Measurements from ENCODE around the gene LRRC4.

Gene LRRC4

DNA sequence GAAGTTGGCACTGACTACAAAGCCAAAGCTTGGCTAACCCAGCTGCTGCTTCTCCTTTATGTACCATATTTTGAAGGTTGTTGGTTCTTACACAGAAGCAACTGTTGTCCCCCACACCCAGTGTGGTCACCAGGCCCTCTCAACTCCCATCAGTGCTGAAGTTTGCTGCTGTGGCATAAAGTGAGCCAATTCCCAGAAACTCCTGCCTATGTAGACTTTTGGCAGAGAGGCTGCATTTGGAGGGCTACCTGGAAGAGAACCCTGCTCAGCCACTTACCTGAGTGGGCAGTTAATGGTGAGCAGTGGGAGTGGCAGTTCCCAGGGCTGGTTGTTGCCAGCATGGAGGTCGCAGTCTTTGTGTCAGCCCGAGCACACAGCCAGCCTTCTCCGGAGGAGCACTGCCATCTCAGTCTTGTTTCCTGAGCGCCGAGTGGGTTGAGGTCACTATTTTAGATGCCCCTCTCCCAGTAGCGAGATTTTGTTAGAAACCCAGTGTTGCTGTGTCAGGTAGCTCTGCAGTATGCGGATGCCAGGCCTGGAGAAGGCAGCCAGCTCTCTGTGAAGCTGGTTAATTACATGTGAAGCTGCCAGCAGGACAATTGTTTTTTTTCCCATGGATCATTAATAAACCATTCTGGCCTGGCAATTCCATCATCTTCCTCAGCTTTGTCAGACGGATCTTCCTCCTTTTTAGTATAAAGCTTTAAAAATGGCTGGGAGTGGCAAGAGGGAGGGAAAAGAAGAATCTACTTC is 24.5 kb downstream of the LRRC4 start:
- no peak for DNase-seq (ENCODE audit: low spot score)

DNA sequence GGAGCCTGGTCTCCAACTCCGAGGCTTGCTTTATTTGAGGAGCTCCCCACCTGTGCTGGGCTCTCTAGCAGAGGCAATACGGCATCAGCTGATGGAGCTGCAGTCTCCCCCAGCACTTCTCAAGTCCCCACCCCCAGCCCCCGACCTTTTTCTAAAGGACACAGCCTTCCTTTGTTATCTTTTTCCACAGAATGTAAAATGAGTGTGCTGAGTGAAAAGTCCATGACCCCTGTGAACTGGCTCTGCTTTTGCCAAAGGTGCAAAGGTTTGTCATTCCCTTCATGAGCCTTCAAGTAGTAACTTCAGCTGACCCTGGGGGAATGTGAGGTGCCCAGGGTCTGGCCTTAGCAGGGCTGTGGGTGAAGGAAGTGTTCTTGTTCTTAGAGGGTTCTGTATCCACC is 25.5 kb downstream of the LRRC4 start:
- no peak for DNase-seq (ENCODE audit: low spot score)

GRCh38 chr7:128005117-128005516 is 26.1 kb downstream of the LRRC4 start:
- no peak for DNase-seq (ENCODE audit: low spot score)

DNA sequence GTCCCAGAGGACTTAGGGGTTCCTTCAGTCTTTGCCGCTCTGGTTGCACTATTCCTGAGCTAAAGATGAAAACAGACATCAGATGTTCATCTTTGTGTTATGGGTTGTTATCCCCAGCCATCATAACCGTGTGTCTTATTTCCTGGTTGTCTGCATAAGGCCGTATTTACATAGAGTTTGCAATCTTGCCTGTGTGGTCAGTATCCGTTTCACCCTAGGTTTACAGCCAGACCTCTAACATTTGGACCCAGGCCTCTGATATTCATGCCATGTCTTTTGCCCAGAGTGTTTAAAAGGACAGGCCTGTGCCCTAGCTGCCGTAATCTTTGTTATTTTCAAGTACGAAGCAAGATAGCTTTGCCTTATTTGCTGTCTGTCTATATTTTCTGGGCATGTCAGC is 26.6 kb downstream of the LRRC4 start:
- DNase-seq (ENCODE audit: low spot score): no peak

DNA sequence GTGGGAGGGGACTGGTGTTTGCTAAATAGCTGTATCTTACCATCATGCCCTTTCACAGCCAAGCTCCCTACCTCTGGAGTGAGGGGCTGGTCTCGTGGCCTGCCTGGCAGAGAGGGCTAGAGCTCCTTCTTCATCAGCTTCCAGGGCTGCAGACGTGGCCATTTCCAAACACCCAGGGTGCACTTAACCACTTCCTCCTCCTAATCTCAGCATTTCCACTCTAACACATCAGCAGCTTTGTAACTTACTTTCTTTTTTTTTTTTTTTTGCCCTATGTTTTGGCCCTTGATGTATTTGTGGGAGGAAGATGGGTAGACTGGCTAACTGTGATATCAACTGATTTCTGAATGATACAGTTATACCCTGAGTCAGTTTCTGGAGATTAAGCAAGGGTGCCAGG is 27.4 kb downstream of the LRRC4 start:
- DNase-seq (ENCODE audit: low spot score): no peak

DNA sequence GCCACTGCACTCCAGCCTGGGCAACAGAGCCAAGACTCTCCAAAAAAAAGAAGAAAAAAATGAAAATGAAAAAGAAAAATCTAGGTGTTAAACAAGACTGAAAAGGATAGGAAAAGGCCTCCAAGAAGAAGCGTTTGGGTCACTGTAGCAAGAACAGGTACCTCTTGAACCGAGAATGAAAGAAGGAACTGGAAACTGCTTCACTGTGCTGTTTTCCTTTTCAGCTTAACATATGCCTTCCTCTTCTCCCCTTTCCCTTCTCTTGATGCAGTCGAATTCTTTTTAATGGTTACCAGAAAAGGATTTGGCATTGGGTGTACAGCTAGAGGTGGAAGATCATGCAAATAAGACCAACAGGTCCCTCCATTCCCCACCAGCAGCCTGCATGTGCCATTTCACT is 28.1 kb downstream of the LRRC4 start:
- DNase-seq (ENCODE audit: low spot score): no peak

GRCh38 chr7:128000854-128001265 is 30.4 kb downstream of the LRRC4 start:
- no peak for DNase-seq (ENCODE audit: low spot score)

- DNase-seq (ENCODE audit: low spot score): no peak
Measured at GRCh38 chr7:128000048-128000447, 31.2 kb downstream of the LRRC4 start.

DNA sequence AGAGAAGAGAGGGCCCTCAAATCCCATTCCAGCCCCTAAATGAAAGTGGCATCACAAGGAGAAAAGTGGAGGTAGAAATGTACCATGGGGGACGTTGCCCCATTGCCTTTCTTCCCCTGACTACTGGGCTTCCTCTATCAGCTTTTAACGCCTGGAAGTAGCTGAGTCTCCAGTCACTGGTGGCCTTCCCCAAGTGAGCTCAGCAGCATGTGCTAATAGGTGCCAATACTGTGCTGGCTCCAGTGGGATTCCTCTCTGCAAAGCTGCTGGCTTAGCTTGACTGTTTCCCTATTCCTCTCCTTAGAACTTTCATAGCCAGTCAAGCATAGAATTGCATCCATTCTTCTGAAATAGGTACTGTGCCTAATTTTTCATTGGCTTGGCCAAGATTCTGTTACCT is 32.6 kb downstream of the LRRC4 start:
- DNase-seq (ENCODE audit: low spot score): no peak

DNA sequence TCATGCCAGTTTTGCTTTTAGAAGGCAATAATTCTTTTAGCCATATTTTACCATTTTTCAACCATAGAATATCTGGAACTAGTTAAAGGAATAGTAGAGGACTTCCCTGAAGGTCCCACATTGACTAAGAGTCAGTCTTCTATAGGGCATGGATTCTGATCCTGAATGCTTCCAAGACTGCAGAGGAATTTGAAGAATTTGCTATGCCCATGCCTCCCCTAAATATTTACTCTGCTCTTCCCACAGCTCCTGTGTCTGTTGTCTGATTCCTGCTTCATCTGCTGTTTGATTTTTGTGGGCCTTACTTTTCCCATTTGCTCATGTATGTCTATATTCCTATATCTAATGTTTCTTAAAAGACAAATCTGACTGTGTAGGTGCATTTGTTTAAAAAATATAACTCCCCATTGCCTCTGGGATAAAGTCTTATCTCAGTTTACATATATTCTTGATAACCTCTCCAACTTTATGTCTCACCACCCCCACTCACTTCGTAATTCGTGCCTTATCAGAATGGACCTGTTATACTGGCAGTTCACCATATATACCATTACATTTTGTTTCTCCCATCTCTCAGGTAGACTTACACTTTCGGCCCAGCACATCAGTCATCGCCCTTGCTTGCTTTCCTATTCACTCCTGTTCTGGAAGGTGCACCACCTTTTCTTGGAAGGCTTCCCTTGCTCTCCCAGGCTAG is 33.9 kb downstream of the LRRC4 start:
- no peak for DNase-seq (ENCODE audit: low spot score)

DNA sequence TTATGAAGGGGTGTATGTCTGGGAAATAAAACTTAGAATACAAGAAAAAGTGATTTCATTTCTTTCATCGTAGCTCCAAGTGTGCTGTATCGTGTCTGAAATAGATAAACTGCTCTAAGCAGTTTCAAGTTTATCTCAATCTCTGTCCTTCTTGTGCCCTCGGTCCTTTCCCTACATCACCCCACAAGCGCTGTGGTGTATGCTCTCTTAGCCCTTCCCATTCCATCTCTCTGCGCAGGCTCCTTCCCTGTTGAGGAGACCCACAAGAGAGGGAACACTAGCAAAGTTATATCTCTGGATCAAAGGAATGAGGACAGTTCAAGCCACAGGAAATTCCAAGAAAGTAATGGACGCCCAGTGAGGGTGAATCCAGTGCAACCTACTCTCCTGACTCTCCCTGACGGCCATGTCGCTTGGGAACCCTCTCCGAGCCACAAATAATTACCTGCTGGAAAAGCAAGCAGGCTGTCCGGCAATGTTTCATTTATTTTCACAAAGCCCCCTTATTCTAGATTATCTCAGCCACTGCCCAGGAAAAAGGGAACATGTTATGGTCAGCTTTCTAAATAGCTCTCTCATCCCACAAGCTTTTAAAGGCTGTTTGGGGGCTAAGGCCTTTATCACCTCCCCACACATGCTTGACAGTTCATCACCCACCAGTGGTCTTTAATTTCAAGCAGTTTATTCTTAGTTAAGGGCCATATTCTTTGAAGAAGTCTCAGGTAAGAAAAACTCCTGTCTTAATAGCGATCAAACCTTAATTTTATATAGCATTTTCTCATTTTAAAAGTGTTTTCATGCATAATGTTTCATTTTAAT is 34.8 kb downstream of the LRRC4 start:
- no peak for DNase-seq (ENCODE audit: low spot score)

DNA sequence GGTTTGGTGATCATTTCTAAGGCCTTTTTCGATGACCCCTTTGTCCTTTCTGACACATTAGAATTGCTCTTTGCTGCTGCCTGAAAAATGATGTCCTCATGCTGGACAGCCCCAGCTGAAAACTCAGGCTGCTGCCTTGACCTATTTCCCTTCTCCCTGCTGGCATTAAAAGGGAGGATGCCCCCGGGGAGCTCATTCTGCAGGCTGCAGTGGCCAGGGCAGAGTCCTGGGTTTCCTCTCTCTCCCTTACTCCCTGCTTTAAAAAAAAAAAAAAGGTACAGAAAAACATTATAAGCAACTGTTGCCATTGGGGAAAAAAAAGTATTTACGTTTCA is 35.4 kb downstream of the LRRC4 start:
- DNase-seq (ENCODE audit: low spot score): no peak

GRCh38 chr7:127995156-127995880 is 35.9 kb downstream of the LRRC4 start:
- no peak for DNase-seq (ENCODE audit: low spot score)

- no peak for DNase-seq (ENCODE audit: low spot score)
Measured at GRCh38 chr7:127993987-127994386, 37.2 kb downstream of the LRRC4 start.

DNA sequence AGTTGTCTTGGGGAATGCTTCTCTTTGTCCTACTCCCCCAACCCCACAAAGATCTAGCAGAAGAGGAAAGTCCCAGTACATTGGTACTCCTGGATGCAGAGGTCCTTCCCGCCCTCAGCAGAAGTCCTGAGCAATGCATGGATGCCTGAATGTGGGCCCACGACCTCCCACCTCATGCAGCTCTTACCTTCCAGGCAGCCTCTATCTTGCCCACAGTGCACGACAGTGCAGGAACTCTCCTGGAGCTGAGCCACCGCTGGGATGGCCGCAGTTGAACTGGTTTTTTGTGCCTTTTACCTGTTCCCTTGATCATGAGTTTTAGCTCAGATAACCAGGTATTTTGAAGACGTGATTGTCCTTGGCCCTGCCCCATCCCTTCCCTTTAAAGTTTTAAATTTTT is 37.9 kb downstream of the LRRC4 start:
- DNase-seq (ENCODE audit: low spot score): no peak

- DNase-seq (ENCODE audit: low spot score): no peak
Measured at GRCh38 chr7:127988751-127989150, 42.5 kb downstream of the LRRC4 start.

DNA sequence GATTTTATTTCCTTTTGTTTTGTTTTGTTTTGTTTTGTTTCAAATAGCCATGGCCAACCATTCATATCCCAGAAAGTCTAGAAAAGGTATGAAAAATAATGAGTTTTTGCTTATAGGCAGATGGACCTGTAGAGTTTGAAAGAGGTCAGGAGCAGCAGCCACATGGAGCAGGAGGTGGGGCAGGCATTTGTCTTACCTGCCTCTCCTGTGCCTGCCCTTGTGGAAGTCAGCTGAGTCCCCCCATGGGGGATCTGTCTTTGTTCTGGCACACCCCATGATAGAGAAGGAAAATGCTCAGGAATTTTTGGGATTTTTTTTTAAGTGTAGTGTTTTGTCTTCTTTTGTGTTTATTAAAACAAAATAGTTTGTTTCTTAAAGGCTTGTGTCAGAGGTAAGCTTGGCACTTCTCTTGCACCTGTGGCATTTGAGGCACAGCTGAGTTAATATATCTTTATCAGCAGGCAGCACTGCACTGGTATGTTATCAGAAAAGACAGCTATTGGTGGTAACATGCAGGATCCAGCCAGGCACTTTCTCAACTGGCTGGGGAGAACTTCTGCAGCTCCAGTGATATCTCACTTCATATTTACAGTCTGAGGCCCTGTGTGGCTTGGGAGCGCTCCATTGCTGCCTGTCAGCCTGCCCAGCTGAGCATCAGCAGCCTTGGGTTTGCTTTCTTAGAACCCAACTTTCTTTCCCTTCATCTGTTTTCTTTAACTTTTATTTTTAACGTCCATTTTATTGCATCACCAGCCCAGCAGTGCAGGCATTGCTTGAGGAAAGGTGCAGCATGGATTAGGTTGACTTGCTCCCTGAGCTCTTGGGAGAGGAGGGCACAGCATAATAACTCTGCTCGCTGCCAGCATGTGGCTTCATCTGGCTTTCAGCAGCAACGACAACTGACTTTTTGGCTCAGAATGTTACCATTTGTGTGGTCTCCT is 44.4 kb downstream of the LRRC4 start:
- DNase-seq (ENCODE audit: low spot score): no peak

- peak; percentile 24 for DNase-seq (ENCODE audit: low spot score)
Measured at GRCh38 chr7:127983804-127984332, 47.4 kb downstream of the LRRC4 start.

GRCh38 chr7:127981965-127982364 is 49.3 kb downstream of the LRRC4 start:
- DNase-seq (ENCODE audit: low spot score): no peak

GRCh38 chr7:127980901-127981300 is 50.3 kb downstream of the LRRC4 start:
- DNase-seq (ENCODE audit: low spot score): no peak

DNA sequence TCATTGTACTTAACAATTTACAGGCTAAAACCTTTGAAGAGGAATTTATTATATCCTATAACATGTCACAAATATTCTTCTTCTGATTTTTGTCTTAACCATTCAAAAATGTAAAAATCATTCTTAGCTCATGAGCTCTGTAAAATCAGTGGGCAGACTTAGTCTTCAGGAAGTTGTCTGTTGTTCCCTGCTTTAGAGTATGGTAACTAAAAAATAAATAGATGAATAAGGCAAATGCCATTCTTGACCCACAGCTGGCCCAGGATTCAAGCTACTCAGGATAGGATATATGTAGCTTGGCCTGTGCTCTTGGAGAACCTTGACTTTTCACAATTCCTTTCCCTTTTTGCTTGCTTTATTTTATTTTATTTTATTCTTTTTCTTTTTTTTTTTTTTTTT is 51.5 kb downstream of the LRRC4 start:
- DNase-seq (ENCODE audit: low spot score): no peak

Data from RKO (cell line).